CD14-positive monocyte (primary cell): ENCODE measurements around the gene FAM83G. TPM values are rescaled to one million over a fixed set of nuclear protein-coding genes. Genes with fewer than 3 reads are reported as not detected.
"Not testable (repeated sequence)": the region's sequence is repeated elsewhere in the genome, so short reads cannot be mapped to it uniquely, and the experiment has no call there.

ENCODE experiments used
- DNase-seq, 3 donors: peaks; one replicate each; pipeline ENCODE4 v3.0.0-alpha.2; 2011 to 2022
- H2AFZ ChIP-seq: 2 replicates; pipeline ENCODE4 v1.6.0; 2012; ENCODE audit warnings: mild to moderate bottlenecking, low read depth, low read length, inconsistent platforms; ENCODE audit not compliant: insufficient read depth, poor library complexity, severe bottlenecking
- H3K27ac ChIP-seq, 2 donors: 1 replicate in 1 of 2; 2 replicates in 1 of 2; pipeline ENCODE4 v1.5.1; 2012 to 2013; ENCODE audit warnings: low read length in 2 of 2, control low read depth in 1 of 2, inconsistent platforms in 1 of 2, low read depth in 1 of 2, mild to moderate bottlenecking in 1 of 2
- H3K27me3 ChIP-seq, 2 donors: one replicate each; pipeline versions ENCODE4 v1.6.0 to v1.6.1; 2011 to 2013; ENCODE audit warnings: low read length in 2 of 2; ENCODE audit not compliant: control insufficient read depth in 2 of 2, insufficient read depth in 2 of 2
- H3K36me3 ChIP-seq, 2 donors: replicated peaks in 1 of 2; 1 replicate in 1 of 2; 2 replicates in 1 of 2; pipeline versions ENCODE4 v1.5.1 to v1.6.1; 2012 to 2013; ENCODE audit warnings: low read length in 2 of 2, control low read depth in 1 of 2, inconsistent platforms in 1 of 2, mild to moderate bottlenecking in 1 of 2; ENCODE audit not compliant: insufficient read depth in 2 of 2, control insufficient read depth in 1 of 2
- H3K4me1 ChIP-seq, 2 donors: 1 replicate in 1 of 2; 2 replicates in 1 of 2; pipeline versions ENCODE4 v1.5.1 to v1.6.1; 2012 to 2013; ENCODE audit warnings: low read length in 2 of 2, control low read depth in 1 of 2, inconsistent platforms in 1 of 2, mild to moderate bottlenecking in 1 of 2, moderate library complexity in 1 of 2; ENCODE audit not compliant: insufficient read depth in 2 of 2, control insufficient read depth in 1 of 2
- H3K4me2 ChIP-seq: replicated peaks from 2 replicates; pipeline ENCODE3; 2012; ENCODE audit warnings: low read length, moderate library complexity, mild to moderate bottlenecking; ENCODE audit not compliant: poor library complexity, severe bottlenecking; ENCODE audit errors: extremely low read depth
- H3K4me3 ChIP-seq, 3 experiments: fragments of 200-600 bp in 1 of 3; sonication (generic) in 1 of 3; replicated peaks in 1 of 3; 1 replicate in 2 of 3; 2 replicates in 1 of 3; pipeline ENCODE4 v1.5.1; 2011 to 2013; ENCODE audit warnings: low read length in 3 of 3, mild to moderate bottlenecking in 3 of 3, control low read depth in 2 of 3, low read depth in 2 of 3, inconsistent platforms in 1 of 3, moderate library complexity in 1 of 3
- H3K79me2 ChIP-seq: 2 replicates; pipeline ENCODE4 v1.6.0; 2012; ENCODE audit warnings: mild to moderate bottlenecking, control low read depth, inconsistent platforms, low read length, moderate library complexity; ENCODE audit not compliant: insufficient read depth
- H3K9ac ChIP-seq: 2 replicates; pipeline ENCODE4 v1.6.0; 2017; ENCODE audit warnings: low read length, mild to moderate bottlenecking; ENCODE audit not compliant: insufficient read depth, poor library complexity, severe bottlenecking
- H3K9me3 ChIP-seq, 2 donors: replicated peaks in 1 of 2; 1 replicate in 1 of 2; 2 replicates in 1 of 2; pipeline versions ENCODE4 v1.5.1 to v1.6.1; 2012 to 2013; ENCODE audit warnings: low read length in 2 of 2, control low read depth in 1 of 2; ENCODE audit not compliant: control insufficient read depth in 1 of 2, insufficient read depth in 1 of 2
- H4K20me1 ChIP-seq: 2 replicates; pipeline ENCODE4 v1.6.0; 2012; ENCODE audit warnings: mild to moderate bottlenecking, low read length, control low read depth, moderate library complexity; ENCODE audit not compliant: insufficient read depth
- H3K27ac Mint-ChIP-seq, 7 donors: one replicate each; pipeline ENCODE4 v1.8.0; 2020; ENCODE audit warnings: mild to moderate bottlenecking in 7 of 7, mixed read lengths in 7 of 7, moderate library complexity in 6 of 7, inconsistent platforms in 2 of 7
- H3K27me3 Mint-ChIP-seq, 3 donors: one replicate each; pipeline ENCODE4 v1.8.0; 2021 to 2022; ENCODE audit warnings: low read depth in 3 of 3, mild to moderate bottlenecking in 3 of 3, mixed read lengths in 3 of 3, moderate library complexity in 3 of 3, inconsistent platforms in 1 of 3
- H3K36me3 Mint-ChIP-seq, 2 donors: one replicate each; pipeline ENCODE4 v1.8.0; 2020; ENCODE audit warnings: mixed read lengths in 2 of 2, inconsistent platforms in 1 of 2, mild to moderate bottlenecking in 1 of 2
- H3K4me1 Mint-ChIP-seq: one replicate; pipeline ENCODE4 v1.8.0; 2020; ENCODE audit warnings: mild to moderate bottlenecking, mixed read lengths
- H3K4me3 Mint-ChIP-seq, 2 donors: one replicate each; pipeline ENCODE4 v1.8.0; 2020; ENCODE audit warnings: mild to moderate bottlenecking in 2 of 2, mixed read lengths in 2 of 2, moderate library complexity in 1 of 2
- H3K9me3 Mint-ChIP-seq, 7 donors: one replicate each; pipeline ENCODE4 v1.8.0; 2020 to 2022; ENCODE audit warnings: mixed read lengths in 7 of 7, mild to moderate bottlenecking in 6 of 7, moderate library complexity in 6 of 7, inconsistent platforms in 2 of 7
- WGBS: methylation state at CpG from one replicate; pipeline ENCODE4 v1.1.5; 2013; ENCODE audit warnings: missing lambda C conversion rate; ENCODE audit not compliant: insufficient coverage; 5-methylcytosine and 5-hydroxymethylcytosine counted together
- intact Hi-C, 2 donors: fragments of 100-400 bp; cut with micrococcal nuclease; formaldehyde crosslinking; loops; one replicate each; pipeline versions ENCODE4 v1.15.0 to v1.15.1; 2023
- polyA plus RNA-seq, 3 donors: library from polyadenylated mRNA; depleted of rRNA in 1 of 3; unstranded in 2 of 3; stranded (reverse) in 1 of 3; fragments of 300-500 nt in 2 of 3; fragments of >200 nt in 1 of 3; fragmentation: Illumina TruSeq in 2 of 3; gene quantifications; 1 replicate in 2 of 3; 2 replicates in 1 of 3; pipeline ENCODE4 v1.2.3, GENCODE V29; 2012 to 2021

The FAM83G gene
- polyA plus RNA-seq, 3 donors: 0.04 to 0.17 (median 0.08) TPM

- intact Hi-C loops, H3K4me1 ChIP-seq, H3K27me3 Mint-ChIP-seq, H3K9me3 ChIP-seq, H3K79me2 ChIP-seq, H3K27me3 ChIP-seq, H3K36me3 Mint-ChIP-seq, H3K9ac ChIP-seq, H3K27ac Mint-ChIP-seq, H3K9me3 Mint-ChIP-seq, H3K4me2 ChIP-seq, H3K4me3 Mint-ChIP-seq, H3K27ac ChIP-seq, DNase-seq, H3K36me3 ChIP-seq, H2AFZ ChIP-seq, H3K4me1 Mint-ChIP-seq, H3K4me3 ChIP-seq, H4K20me1 ChIP-seq: not testable (repeated sequence)
- WGBS: no CpG with 5 or more reads among the region's 12 CpGs
Observed at GRCh38 chr17:19046782-19047375, 42.3 kb upstream of the FAM83G start, which contains the start of gene GRAP. TSS of gene GRAP (minus strand) at chr17:19046957. CDS start at chr17:19046926, 31 bp downstream.

GRCh38 chr17:19044643-19045042 lies 40.1 kb upstream of the FAM83G start:
- H3K4me1 Mint-ChIP-seq, H3K36me3 ChIP-seq, H3K27ac Mint-ChIP-seq, DNase-seq, H3K9me3 Mint-ChIP-seq, H3K27me3 Mint-ChIP-seq, H3K4me3 ChIP-seq, H3K4me3 Mint-ChIP-seq, H3K27me3 ChIP-seq, H3K27ac ChIP-seq, H3K4me2 ChIP-seq, H3K9ac ChIP-seq, intact Hi-C loops, H2AFZ ChIP-seq, H3K9me3 ChIP-seq, H3K36me3 Mint-ChIP-seq, H3K79me2 ChIP-seq, H4K20me1 ChIP-seq, H3K4me1 ChIP-seq: not testable (repeated sequence)
- no CpG with 5 or more reads among the region's 9 CpGs for WGBS

- H3K4me3 Mint-ChIP-seq: not testable (repeated sequence)
Observed at GRCh38 chr17:19043032-19043431, 38.5 kb upstream of the FAM83G start.

DNA sequence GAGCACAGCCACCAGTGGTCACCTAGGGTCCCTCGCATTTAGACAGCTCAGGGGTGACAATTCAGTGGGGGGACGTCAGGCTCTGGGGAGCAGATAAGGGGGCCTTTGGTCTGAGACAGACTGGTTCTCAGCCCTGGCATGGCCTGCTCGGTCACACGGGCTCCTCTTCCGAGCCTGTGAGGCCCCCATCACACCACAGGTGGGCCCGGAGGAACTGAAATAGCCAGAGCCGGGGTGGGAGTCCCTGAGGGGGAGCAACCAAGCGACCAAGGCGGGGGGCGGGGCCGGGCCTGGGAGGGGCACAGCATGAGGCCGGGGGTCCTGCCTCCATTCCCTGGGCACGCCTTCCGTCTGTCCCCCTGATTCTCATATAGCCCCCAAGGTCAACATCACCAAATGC lies 37.8 kb upstream of the FAM83G start:
- H3K27ac Mint-ChIP-seq, H3K36me3 Mint-ChIP-seq, H3K9me3 Mint-ChIP-seq, H3K27me3 ChIP-seq, H3K4me1 ChIP-seq, H3K4me1 Mint-ChIP-seq, H3K27me3 Mint-ChIP-seq, H3K4me2 ChIP-seq, H2AFZ ChIP-seq, DNase-seq, H3K9ac ChIP-seq, H3K27ac ChIP-seq, H4K20me1 ChIP-seq, H3K9me3 ChIP-seq, intact Hi-C loops, H3K36me3 ChIP-seq, H3K79me2 ChIP-seq, H3K4me3 ChIP-seq, H3K4me3 Mint-ChIP-seq: not testable (repeated sequence)
- no CpG with 5 or more reads among the region's 14 CpGs for WGBS

More at GRCh38 chr17:19043032-19043431, 38.5 kb upstream of the FAM83G start:
- H3K4me2 ChIP-seq, H3K4me1 Mint-ChIP-seq, H3K9ac ChIP-seq, H4K20me1 ChIP-seq, H2AFZ ChIP-seq, H3K9me3 ChIP-seq, H3K27me3 ChIP-seq, intact Hi-C loops, H3K36me3 ChIP-seq, DNase-seq, H3K27me3 Mint-ChIP-seq, H3K27ac Mint-ChIP-seq, H3K27ac ChIP-seq, H3K79me2 ChIP-seq, H3K4me3 ChIP-seq, H3K36me3 Mint-ChIP-seq, H3K4me1 ChIP-seq, H3K9me3 Mint-ChIP-seq: not testable (repeated sequence)
- WGBS: no CpG with 5 or more reads among the region's 8 CpGs
